ENCODE data around the gene TUT7. TPM values are rescaled to one million over a fixed set of nuclear protein-coding genes. Genes with fewer than 3 reads are reported as not detected.

TUT7 gene
- total RNA-seq, 1 experiment from 2014 or later = 36.1 TPM

DNA sequence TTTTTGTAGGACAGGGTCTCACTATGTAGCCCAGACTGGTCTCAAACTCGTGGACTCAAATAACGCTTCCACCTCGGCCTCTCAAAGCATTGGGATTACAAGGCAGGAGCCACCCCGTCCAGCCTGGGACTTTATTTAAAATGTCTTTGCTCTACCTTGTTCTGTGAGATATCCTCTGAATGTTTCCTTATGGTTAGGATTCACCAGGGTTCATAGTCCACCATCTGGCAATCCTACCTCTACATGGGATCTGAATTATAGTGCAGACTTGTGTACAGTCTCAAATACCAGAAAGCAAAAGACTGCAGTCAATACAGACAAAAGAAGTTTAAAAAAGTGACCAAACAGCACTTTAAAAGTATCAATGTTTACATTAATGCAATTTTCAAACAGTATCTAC, 82.0 kb downstream of the TUT7 start:
- Histone ChIP-seq H4K20me1 (ENCODE audit: insufficient read depth) (peaks cover 9% of the 10 kb centered on the region), H3K4me2 (no peak overlapping the region), H3K9me2 (ENCODE audit: insufficient read depth) (no peaks in the 10 kb centered on the region), H3K79me2 (ENCODE audit: low read depth) (peaks cover 6% of the 10 kb centered on the region; the same call in 1 of the 2 replicates), H3K27ac (no peak overlapping the region), H3K27me3 (ENCODE audit: insufficient read depth, low read depth) (no peaks in the 10 kb centered on the region), H3K4me1 (replicated peaks; ENCODE audit: insufficient read depth) (no peaks in the 10 kb centered on the region), H3F3A (ENCODE audit: insufficient read depth, low read depth) (no peaks in the 10 kb centered on the region; the same call in 1 of the 2 replicates), H2AFZ (no peak overlapping the region), H3K9me3 (ENCODE audit: insufficient read depth, low read depth) (no peaks in the 10 kb centered on the region), H3K4me3 (no peak overlapping the region), H3K36me3 (ENCODE audit: low read depth) (peaks cover 13% of the 10 kb centered on the region)
- POLR2A ChIA-PET (ENCODE audit: unreplicated experiment) = no interaction called here
- CTCF ChIA-PET = no interaction called here
- TF ChIP-seq, protein P1, sequence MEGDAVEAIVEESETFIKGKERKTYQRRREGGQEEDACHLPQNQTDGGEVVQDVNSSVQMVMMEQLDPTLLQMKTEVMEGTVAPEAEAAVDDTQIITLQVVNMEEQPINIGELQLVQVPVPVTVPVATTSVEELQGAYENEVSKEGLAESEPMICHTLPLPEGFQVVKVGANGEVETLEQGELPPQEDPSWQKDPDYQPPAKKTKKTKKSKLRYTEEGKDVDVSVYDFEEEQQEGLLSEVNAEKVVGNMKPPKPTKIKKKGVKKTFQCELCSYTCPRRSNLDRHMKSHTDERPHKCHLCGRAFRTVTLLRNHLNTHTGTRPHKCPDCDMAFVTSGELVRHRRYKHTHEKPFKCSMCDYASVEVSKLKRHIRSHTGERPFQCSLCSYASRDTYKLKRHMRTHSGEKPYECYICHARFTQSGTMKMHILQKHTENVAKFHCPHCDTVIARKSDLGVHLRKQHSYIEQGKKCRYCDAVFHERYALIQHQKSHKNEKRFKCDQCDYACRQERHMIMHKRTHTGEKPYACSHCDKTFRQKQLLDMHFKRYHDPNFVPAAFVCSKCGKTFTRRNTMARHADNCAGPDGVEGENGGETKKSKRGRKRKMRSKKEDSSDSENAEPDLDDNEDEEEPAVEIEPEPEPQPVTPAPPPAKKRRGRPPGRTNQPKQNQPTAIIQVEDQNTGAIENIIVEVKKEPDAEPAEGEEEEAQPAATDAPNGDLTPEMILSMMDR (conservative IDR thresholded peaks at IDR 0.05) = no peak
- TF ChIP-seq EZH2 (IDR thresholded peaks at IDR 0.05; ENCODE audit: low read depth) = no peak
- intact Hi-C loops (cut with micrococcal nuclease; ENCODE audit: unreplicated experiment) = no loop called here
- DNase-seq = no peak
- BruUV-seq (replicated peaks) = no TSS peak

DNA sequence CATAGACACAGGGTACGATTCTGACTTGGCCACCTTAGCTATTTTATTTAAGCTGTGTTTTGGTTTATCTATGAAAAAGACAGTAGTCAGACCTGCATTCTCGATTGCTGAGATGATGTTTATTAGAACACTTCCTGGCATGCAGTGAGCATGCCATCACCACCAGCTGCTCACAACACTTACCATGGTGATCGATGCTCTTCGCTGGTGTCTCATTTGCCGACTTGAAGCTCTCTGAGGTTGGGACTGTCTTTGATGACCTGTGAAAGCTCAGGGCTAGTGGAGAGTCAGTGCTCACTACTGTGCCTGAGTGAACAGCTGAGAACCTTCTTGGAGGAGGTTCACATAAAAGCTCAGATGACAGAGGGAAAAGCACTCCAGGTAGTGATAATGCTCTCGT, 90.3 kb downstream of the TUT7 start:
- H3K27me3 ChIP-seq (ENCODE audit: insufficient read depth, low read depth) = no peaks in the 10 kb centered on the region
- DNase-seq = no peak
- no peak overlapping the region for H3K4me2 ChIP-seq
- no peaks in the 10 kb centered on the region for H3K9me3 ChIP-seq (ENCODE audit: insufficient read depth, low read depth)
- H3K4me3 ChIP-seq = no peak overlapping the region
- ChIA-PET POLR2A (ENCODE audit: unreplicated experiment) (no interaction called here), CTCF (no interaction called here)
- no peaks in the 10 kb centered on the region for H3K4me1 ChIP-seq (replicated peaks; ENCODE audit: insufficient read depth)
- H4K20me1 ChIP-seq (ENCODE audit: insufficient read depth) = peaks cover 5% of the 10 kb centered on the region
- no peak overlapping the region for H3K27ac ChIP-seq
- no peak overlapping the region for H2AFZ ChIP-seq
- no peaks in the 10 kb centered on the region for H3K9me2 ChIP-seq (ENCODE audit: insufficient read depth)
- 0 out of 2 replicates have a peak, but pooled peaks cover 9% of the 10 kb centered on the region for H3K36me3 ChIP-seq (ENCODE audit: low read depth)
- H3F3A ChIP-seq (ENCODE audit: insufficient read depth, low read depth) = no peaks in the 10 kb centered on the region; the same call in 1 of the 2 replicates
- no peaks in the 10 kb centered on the region for H3K79me2 ChIP-seq (ENCODE audit: low read depth)
- BruUV-seq (replicated peaks) = no TSS peak
- TF ChIP-seq, protein P1 (conservative IDR thresholded peaks at IDR 0.05) = no peak
- TF ChIP-seq EZH2 (IDR thresholded peaks at IDR 0.05; ENCODE audit: low read depth) = no peak
- intact Hi-C loops (cut with micrococcal nuclease; ENCODE audit: unreplicated experiment) = no loop called here

DNA sequence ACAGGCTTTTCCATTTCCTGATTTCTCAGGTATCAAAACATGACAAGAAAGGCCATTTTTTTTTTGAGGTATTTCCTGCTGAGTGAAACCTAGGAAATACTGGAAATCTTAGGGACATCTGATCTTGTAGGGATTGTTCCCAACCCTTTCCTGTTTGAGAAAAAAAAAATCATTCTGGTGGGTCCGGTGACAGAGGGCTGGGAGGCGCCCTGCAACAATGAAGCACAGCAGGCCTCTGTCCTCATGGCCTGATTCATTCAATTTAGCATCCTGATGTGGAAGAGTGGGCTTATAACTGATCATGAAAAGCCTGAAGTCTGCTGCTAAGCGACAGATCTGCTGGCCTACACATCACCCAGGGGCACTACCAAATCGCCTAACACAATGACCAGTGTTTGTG, 91.7 kb downstream of the TUT7 start:
- Histone ChIP-seq H3K4me1 (replicated peaks; ENCODE audit: insufficient read depth) (no peaks in the 10 kb centered on the region), H3F3A (ENCODE audit: insufficient read depth, low read depth) (no peaks in the 10 kb centered on the region; the same call in 1 of the 2 replicates), H4K20me1 (ENCODE audit: insufficient read depth) (peaks cover 5% of the 10 kb centered on the region; the same call in 1 of the 2 replicates), H2AFZ (no peak overlapping the region), H3K79me2 (ENCODE audit: low read depth) (no peaks in the 10 kb centered on the region), H3K9me2 (ENCODE audit: insufficient read depth) (no peaks in the 10 kb centered on the region), H3K4me2 (no peak overlapping the region), H3K4me3 (no peak overlapping the region), H3K36me3 (ENCODE audit: low read depth) (0 out of 2 replicates have a peak, but pooled peaks cover 9% of the 10 kb centered on the region), H3K9me3 (ENCODE audit: insufficient read depth, low read depth) (no peaks in the 10 kb centered on the region), H3K27ac (no peak overlapping the region), H3K27me3 (ENCODE audit: insufficient read depth, low read depth) (no peaks in the 10 kb centered on the region)
- POLR2A ChIA-PET (ENCODE audit: unreplicated experiment) = interaction anchor here (0.6 kb wide), 1 partner anchor 9 kb away, joined by 3 read pairs; no protein-coding TSS in a partner anchor
- no TSS peak for BruUV-seq (replicated peaks)
- intact Hi-C loops (cut with micrococcal nuclease; ENCODE audit: unreplicated experiment) = no loop called here
- TF ChIP-seq EZH2 (IDR thresholded peaks at IDR 0.05; ENCODE audit: low read depth) = no peak
- TF ChIP-seq, protein P1 (conservative IDR thresholded peaks at IDR 0.05) = no peak
- DNase-seq = no peak
- CTCF ChIA-PET = no interaction called here

Data from PC-9 (cell line).